ENCODE results near the gene GLCCI1.

DNA sequence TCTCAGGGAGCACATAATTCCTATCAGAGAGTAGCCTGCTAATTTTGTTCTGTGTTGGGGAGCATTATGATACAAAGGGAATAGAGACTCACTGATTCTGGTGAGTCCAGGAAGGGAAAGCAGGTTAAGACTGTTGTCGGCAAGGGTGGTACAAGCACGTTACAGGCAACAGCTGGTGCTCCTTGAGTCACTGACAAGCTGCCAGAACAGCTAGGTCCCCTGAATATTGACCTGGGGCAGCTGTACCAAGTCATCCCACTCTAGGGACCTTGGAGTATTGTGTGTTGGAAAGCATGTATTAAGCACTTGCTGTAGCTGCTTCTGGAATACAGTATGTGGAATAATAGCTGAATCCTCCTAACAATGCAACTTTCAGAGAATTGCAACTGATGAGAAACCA, 37.0 kb upstream of the GLCCI1 start:
- TF ChIP-seq POLR2A (IDR thresholded peaks at IDR 0.05; ENCODE audit: low read length) (no peak), RNF2 (IDR thresholded peaks at IDR 0.05; ENCODE audit: borderline replicate concordance, low read depth) (no peak), HDAC2 (IDR thresholded peaks at IDR 0.05) (no peak), CEBPB (IDR thresholded peaks at IDR 0.05) (no peak), CHD2 (IDR thresholded peaks at IDR 0.05; ENCODE audit: low read length, partially characterized antibody) (no peak), EP300 (IDR thresholded peaks at IDR 0.05) (no peak), FOSL2 (IDR thresholded peaks at IDR 0.05) (no peak), FOSL2 (CRISPR knock-in tag; IDR thresholded peaks at IDR 0.05) (no peak), TP53 (CRISPR knock-in tag; IDR thresholded peaks at IDR 0.05) (no peak)
- TF ChIP-seq, protein P1, sequence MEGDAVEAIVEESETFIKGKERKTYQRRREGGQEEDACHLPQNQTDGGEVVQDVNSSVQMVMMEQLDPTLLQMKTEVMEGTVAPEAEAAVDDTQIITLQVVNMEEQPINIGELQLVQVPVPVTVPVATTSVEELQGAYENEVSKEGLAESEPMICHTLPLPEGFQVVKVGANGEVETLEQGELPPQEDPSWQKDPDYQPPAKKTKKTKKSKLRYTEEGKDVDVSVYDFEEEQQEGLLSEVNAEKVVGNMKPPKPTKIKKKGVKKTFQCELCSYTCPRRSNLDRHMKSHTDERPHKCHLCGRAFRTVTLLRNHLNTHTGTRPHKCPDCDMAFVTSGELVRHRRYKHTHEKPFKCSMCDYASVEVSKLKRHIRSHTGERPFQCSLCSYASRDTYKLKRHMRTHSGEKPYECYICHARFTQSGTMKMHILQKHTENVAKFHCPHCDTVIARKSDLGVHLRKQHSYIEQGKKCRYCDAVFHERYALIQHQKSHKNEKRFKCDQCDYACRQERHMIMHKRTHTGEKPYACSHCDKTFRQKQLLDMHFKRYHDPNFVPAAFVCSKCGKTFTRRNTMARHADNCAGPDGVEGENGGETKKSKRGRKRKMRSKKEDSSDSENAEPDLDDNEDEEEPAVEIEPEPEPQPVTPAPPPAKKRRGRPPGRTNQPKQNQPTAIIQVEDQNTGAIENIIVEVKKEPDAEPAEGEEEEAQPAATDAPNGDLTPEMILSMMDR (IDR thresholded peaks at IDR 0.05) = no peak
- TF ChIP-seq, protein P2, sequence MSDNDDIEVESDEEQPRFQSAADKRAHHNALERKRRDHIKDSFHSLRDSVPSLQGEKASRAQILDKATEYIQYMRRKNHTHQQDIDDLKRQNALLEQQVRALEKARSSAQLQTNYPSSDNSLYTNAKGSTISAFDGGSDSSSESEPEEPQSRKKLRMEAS (IDR thresholded peaks at IDR 0.05) = no peak
